Panc1 (cell line): Measurements from ENCODE around the gene GRID2IP.
A peak's percentile ranks its signal among the peaks of the same experiment; 100 is the strongest.

Experiments used
- POLR2AphosphoS5 ChIP-seq: IDR thresholded peaks from 2 replicates; pipeline ENCODE4 v1.6.1; 2012; ENCODE audit warnings: mild to moderate bottlenecking, low read depth, low read length, moderate library complexity
- REST ChIP-seq, 2 experiments: IDR thresholded peaks; 2 replicates each; pipeline ENCODE4 v1.6.1; 2011 to 2012; ENCODE audit warnings: low read depth in 2 of 2, control low read depth in 1 of 2, low read length in 1 of 2, mild to moderate bottlenecking in 1 of 2, moderate library complexity in 1 of 2; ENCODE audit not compliant: insufficient read depth in 1 of 2
- TCF7L2 ChIP-seq: IDR thresholded peaks from 2 replicates; pipeline ENCODE4 v1.6.1; 2011; ENCODE audit warnings: mild to moderate bottlenecking, low read depth, low read length, inconsistent platforms
- TF ChIP-seq, protein P1 (sequence below): fragments of 450-650 bp; IDR thresholded peaks from 2 replicates; pipeline ENCODE4 v1.5.1; 2017; ENCODE audit warnings: mild to moderate bottlenecking

GRCh38 chr7:6589829-6590644 is 38.8 kb upstream of the GRID2IP start, which contains the start of gene INTS15:
- TF ChIP-seq, protein P1, sequence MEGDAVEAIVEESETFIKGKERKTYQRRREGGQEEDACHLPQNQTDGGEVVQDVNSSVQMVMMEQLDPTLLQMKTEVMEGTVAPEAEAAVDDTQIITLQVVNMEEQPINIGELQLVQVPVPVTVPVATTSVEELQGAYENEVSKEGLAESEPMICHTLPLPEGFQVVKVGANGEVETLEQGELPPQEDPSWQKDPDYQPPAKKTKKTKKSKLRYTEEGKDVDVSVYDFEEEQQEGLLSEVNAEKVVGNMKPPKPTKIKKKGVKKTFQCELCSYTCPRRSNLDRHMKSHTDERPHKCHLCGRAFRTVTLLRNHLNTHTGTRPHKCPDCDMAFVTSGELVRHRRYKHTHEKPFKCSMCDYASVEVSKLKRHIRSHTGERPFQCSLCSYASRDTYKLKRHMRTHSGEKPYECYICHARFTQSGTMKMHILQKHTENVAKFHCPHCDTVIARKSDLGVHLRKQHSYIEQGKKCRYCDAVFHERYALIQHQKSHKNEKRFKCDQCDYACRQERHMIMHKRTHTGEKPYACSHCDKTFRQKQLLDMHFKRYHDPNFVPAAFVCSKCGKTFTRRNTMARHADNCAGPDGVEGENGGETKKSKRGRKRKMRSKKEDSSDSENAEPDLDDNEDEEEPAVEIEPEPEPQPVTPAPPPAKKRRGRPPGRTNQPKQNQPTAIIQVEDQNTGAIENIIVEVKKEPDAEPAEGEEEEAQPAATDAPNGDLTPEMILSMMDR: peak; percentile 100
- TF ChIP-seq REST (IDR thresholded peaks at IDR 0.05; ENCODE audit: insufficient read depth in 1 of 2, low read depth in 2 of 2, low read length in 1 of 2) (peak in 1 of 2 experiments; percentile 28; a peak in 1 of 4 replicates), TCF7L2 (no peak), POLR2AphosphoS5 (peak; percentile 98)
